GM12891 (cell line): ENCODE data around the gene MUCL3.

ENCODE experiments used
- POLR2A ChIP-seq: IDR thresholded peaks from 2 replicates; pipeline ENCODE4 v1.6.1; 2011; ENCODE audit warnings: low read depth, low read length, control low read depth
- TAF1 ChIP-seq: IDR thresholded peaks from 2 replicates; pipeline ENCODE4 v1.6.1; 2011; ENCODE audit warnings: low read depth, low read length, control low read depth

GRCh38 chr6:30981942-30982772 lies 41.4 kb downstream of the MUCL3 start:
- TF ChIP-seq POLR2A (no peak), TAF1 (no peak)
